PC-3 (cell line): Measurements from ENCODE around the gene PCARE.

ENCODE experiments used
- CTCF ChIP-seq: fragments of 300-600 bp; sonication (generic); conservative IDR thresholded peaks from 2 replicates; pipeline ENCODE4 v1.5.1; 2017; ENCODE audit warnings: antibody characterized with exemption, low read depth, mild to moderate bottlenecking, low read length
- EZH2 ChIP-seq: fragments of 300-600 bp; sonication (generic); IDR thresholded peaks from one replicate; pipeline ENCODE4 v1.6.1; 2017; ENCODE audit warnings: antibody characterized with exemption, mild to moderate bottlenecking, low read length; ENCODE audit not compliant: unreplicated experiment
- EZH2phosphoT487 ChIP-seq: fragments of 300-600 bp; sonication (generic); IDR thresholded peaks from 2 replicates; pipeline ENCODE4 v1.6.1; 2018; ENCODE audit warnings: mild to moderate bottlenecking, antibody characterized with exemption, low read length, borderline replicate concordance

GRCh38 chr2:29040552-29040951 is 33.8 kb downstream of the PCARE start:
- TF ChIP-seq CTCF (no peak), EZH2 (no peak), EZH2phosphoT487 (no peak)
